ENCODE results near the gene IL5.

DNA sequence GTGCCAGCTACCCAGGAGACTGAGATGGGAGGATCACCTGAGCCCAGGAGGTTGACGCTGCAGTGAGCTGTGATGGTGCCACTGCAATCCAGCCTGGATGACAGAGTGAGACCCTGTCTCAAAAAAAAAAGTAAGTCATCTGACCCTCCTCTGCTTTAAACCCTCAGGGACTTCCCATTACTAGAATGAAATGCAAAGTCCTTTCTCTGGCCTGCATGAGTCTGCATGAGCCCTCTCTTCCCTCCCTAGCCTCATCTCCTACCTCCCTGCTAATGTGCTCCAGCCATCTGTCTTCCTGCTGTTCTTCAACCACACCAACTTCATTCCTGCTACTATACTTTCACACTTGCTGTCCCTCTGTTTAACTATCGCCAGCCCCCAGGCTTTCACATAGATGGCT is 15.3 kb downstream of the IL5 start:
- TF ChIP-seq CTCF (IDR thresholded peaks at IDR 0.05; ENCODE audit: low read depth, low read length, missing input control) (no peak), REST (IDR thresholded peaks at IDR 0.05) (no peak), GABPA (IDR thresholded peaks at IDR 0.05 in 1 of 2, conservative IDR thresholded peaks at IDR 0.05 in 1 of 2) (no peak), YY1 (IDR thresholded peaks at IDR 0.05) (no peak), EGR1 (IDR thresholded peaks at IDR 0.05; ENCODE audit: low read depth in 2 of 2) (no peak), SP1 (IDR thresholded peaks at IDR 0.05) (no peak), RAD21 (IDR thresholded peaks at IDR 0.05) (no peak), TAF1 (conservative IDR thresholded peaks at IDR 0.05) (no peak), JUND (IDR thresholded peaks at IDR 0.05) (no peak), NR2F2 (IDR thresholded peaks at IDR 0.05) (no peak)
- TF ChIP-seq, protein P1, sequence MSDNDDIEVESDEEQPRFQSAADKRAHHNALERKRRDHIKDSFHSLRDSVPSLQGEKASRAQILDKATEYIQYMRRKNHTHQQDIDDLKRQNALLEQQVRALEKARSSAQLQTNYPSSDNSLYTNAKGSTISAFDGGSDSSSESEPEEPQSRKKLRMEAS (IDR thresholded peaks at IDR 0.05): no peak
- TF ChIP-seq, protein P2, sequence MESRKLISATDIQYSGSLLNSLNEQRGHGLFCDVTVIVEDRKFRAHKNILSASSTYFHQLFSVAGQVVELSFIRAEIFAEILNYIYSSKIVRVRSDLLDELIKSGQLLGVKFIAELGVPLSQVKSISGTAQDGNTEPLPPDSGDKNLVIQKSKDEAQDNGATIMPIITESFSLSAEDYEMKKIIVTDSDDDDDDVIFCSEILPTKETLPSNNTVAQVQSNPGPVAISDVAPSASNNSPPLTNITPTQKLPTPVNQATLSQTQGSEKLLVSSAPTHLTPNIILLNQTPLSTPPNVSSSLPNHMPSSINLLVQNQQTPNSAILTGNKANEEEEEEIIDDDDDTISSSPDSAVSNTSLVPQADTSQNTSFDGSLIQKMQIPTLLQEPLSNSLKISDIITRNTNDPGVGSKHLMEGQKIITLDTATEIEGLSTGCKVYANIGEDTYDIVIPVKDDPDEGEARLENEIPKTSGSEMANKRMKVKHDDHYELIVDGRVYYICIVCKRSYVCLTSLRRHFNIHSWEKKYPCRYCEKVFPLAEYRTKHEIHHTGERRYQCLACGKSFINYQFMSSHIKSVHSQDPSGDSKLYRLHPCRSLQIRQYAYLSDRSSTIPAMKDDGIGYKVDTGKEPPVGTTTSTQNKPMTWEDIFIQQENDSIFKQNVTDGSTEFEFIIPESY (IDR thresholded peaks at IDR 0.05): no peak
